ENCODE results near the gene ABCG4.

The ABCG4 gene

DNA sequence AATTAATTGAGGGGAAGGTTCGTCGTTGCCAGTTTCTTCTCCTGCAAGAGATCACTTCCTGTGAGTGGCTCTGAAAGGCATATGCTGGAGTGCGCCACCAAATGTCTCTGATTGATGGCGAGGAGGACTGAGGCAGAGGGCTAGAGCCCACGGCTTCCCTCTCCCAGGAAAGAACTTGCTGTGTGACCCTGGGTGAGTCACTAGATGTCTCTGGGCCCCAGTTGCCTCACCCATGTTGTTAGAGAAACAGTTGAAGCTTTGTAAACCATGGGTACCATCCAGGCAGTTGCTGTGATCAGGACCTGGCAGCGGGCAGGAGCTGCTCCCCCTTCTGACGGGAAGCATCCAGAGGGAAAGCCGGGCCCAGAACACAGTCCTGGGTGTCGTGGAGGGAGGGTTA, 3.2 kb downstream of the ABCG4 start:
- no peaks in the 10 kb centered on the region for H3K9me3 ChIP-seq (ENCODE audit: control insufficient read depth, insufficient read depth, low read length)
- no peak overlapping the region for H3K27ac ChIP-seq (ENCODE audit: low read depth, low read length)
- TF ChIP-seq EZH2phosphoT487 (IDR thresholded peaks at IDR 0.05; ENCODE audit: borderline replicate concordance, low read length) = no peak
- TF ChIP-seq, protein P1, sequence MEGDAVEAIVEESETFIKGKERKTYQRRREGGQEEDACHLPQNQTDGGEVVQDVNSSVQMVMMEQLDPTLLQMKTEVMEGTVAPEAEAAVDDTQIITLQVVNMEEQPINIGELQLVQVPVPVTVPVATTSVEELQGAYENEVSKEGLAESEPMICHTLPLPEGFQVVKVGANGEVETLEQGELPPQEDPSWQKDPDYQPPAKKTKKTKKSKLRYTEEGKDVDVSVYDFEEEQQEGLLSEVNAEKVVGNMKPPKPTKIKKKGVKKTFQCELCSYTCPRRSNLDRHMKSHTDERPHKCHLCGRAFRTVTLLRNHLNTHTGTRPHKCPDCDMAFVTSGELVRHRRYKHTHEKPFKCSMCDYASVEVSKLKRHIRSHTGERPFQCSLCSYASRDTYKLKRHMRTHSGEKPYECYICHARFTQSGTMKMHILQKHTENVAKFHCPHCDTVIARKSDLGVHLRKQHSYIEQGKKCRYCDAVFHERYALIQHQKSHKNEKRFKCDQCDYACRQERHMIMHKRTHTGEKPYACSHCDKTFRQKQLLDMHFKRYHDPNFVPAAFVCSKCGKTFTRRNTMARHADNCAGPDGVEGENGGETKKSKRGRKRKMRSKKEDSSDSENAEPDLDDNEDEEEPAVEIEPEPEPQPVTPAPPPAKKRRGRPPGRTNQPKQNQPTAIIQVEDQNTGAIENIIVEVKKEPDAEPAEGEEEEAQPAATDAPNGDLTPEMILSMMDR (IDR thresholded peaks at IDR 0.05; ENCODE audit: low read depth, low read length, poor library complexity, severe bottlenecking) = no peak
- H3K27me3 ChIP-seq (ENCODE audit: control insufficient read depth, low read length) = peaks cover 94% of the 10 kb centered on the region
- peaks cover 13% of the 10 kb centered on the region for H3K4me1 ChIP-seq (ENCODE audit: control insufficient read depth, low read length)
- H3K4me3 ChIP-seq (ENCODE audit: low read length) = no peak overlapping the region
- H3F3A ChIP-seq (ENCODE audit: control insufficient read depth, insufficient read depth) = no peaks in the 10 kb centered on the region
- no peaks in the 10 kb centered on the region for H3K36me3 ChIP-seq (ENCODE audit: control insufficient read depth, low read length)
- no peaks in the 10 kb centered on the region for H3K79me2 ChIP-seq (ENCODE audit: control insufficient read depth, low read length)
- H4K20me1 ChIP-seq (ENCODE audit: control insufficient read depth, insufficient read depth, low read depth, low read length) = no peaks in the 10 kb centered on the region
- no peaks in the 10 kb centered on the region for H3K9me2 ChIP-seq (replicated peaks; ENCODE audit: control insufficient read depth, low read length)
- H3K4me2 ChIP-seq (ENCODE audit: low read length) = no peak overlapping the region

DNA sequence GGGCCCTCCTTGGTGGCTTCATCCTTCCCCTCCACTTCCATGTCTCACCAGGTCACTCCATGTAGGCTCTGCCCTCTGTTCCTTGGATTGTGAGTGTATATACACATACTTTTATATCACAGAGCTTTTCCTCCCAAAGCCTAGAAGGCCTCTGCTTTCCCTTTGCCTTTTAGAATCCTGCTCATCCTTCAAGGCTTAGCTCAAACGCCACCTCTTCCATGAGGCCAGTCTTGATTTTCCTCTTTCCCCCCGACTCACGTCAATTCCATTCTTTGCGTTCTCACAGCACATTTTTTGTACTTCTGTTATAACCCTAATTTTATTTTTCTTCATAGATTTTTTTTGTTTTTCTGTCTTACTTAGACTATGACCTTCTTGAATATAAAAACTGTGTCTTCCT, 3.8 kb downstream of the ABCG4 start:
- peaks cover 13% of the 10 kb centered on the region for H3K4me1 ChIP-seq (ENCODE audit: control insufficient read depth, low read length)
- no peak overlapping the region for H3K4me3 ChIP-seq (ENCODE audit: low read length)
- H3K27me3 ChIP-seq (ENCODE audit: control insufficient read depth, low read length) = peaks cover 93% of the 10 kb centered on the region
- no peaks in the 10 kb centered on the region for H3K36me3 ChIP-seq (ENCODE audit: control insufficient read depth, low read length)
- H4K20me1 ChIP-seq (ENCODE audit: control insufficient read depth, insufficient read depth, low read depth, low read length) = no peaks in the 10 kb centered on the region
- no peaks in the 10 kb centered on the region for H3K9me2 ChIP-seq (replicated peaks; ENCODE audit: control insufficient read depth, low read length)
- no peak for TF ChIP-seq EZH2phosphoT487 (IDR thresholded peaks at IDR 0.05; ENCODE audit: borderline replicate concordance, low read length)
- TF ChIP-seq, protein P1 (IDR thresholded peaks at IDR 0.05; ENCODE audit: low read depth, low read length, poor library complexity, severe bottlenecking) = no peak
- no peaks in the 10 kb centered on the region for H3K9me3 ChIP-seq (ENCODE audit: control insufficient read depth, insufficient read depth, low read length)
- H3F3A ChIP-seq (ENCODE audit: control insufficient read depth, insufficient read depth) = no peaks in the 10 kb centered on the region
- H3K27ac ChIP-seq (ENCODE audit: low read depth, low read length) = no peak overlapping the region
- no peak overlapping the region for H3K4me2 ChIP-seq (ENCODE audit: low read length)
- no peaks in the 10 kb centered on the region for H3K79me2 ChIP-seq (ENCODE audit: control insufficient read depth, low read length)

DNA sequence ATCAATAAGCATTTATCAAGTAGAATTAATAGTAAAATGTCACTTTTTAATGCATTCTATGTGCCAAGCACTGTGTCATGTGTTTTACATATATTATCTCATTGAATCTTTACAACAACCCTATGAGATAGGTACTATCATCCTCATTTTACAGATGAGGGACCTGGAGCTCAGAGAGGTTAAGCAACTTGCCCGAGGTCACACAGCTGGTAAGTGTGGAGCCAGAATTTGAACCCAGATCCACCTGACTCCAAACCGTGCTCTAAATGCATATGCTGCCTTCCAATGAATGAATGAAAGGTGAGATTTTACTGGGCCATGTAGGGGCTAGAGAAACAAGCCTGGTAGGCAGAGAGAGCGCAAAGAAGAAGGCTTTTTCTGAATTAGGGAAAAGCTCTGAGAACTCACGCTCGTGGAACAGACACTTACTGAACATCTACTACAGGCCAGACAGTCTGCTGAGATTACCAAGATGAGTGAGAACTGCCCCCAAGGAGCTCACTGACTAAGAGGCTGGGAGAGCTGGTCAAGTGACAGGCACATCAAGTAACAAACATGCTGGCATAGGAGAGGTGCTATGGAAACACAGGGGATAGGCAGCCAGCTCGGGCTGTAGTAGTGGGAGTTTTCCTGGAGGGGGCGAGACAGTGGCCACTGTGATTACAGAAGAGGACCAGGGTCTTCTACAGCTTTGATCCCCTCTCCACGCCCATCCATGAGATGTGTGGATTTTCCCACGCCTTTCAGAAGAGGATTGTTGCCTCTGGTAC, 4.4 kb downstream of the ABCG4 start:
- TF ChIP-seq EZH2phosphoT487 (IDR thresholded peaks at IDR 0.05; ENCODE audit: borderline replicate concordance, low read length) = no peak
- TF ChIP-seq, protein P1 (IDR thresholded peaks at IDR 0.05; ENCODE audit: low read depth, low read length, poor library complexity, severe bottlenecking) = peak; percentile 17
- H3K27ac ChIP-seq (ENCODE audit: low read depth, low read length) = no peak overlapping the region
- no peak overlapping the region for H3K4me3 ChIP-seq (ENCODE audit: low read length)
- H3K4me2 ChIP-seq (ENCODE audit: low read length) = no peak overlapping the region
- H3K27me3 ChIP-seq (ENCODE audit: control insufficient read depth, low read length) = peaks cover 87% of the 10 kb centered on the region
- no peaks in the 10 kb centered on the region for H3K9me3 ChIP-seq (ENCODE audit: control insufficient read depth, insufficient read depth, low read length)
- no peaks in the 10 kb centered on the region for H3F3A ChIP-seq (ENCODE audit: control insufficient read depth, insufficient read depth)
- peaks cover 12% of the 10 kb centered on the region for H3K4me1 ChIP-seq (ENCODE audit: control insufficient read depth, low read length)
- no peaks in the 10 kb centered on the region for H4K20me1 ChIP-seq (ENCODE audit: control insufficient read depth, insufficient read depth, low read depth, low read length)
- H3K36me3 ChIP-seq (ENCODE audit: control insufficient read depth, low read length) = no peaks in the 10 kb centered on the region
- no peaks in the 10 kb centered on the region for H3K9me2 ChIP-seq (replicated peaks; ENCODE audit: control insufficient read depth, low read length)
- H3K79me2 ChIP-seq (ENCODE audit: control insufficient read depth, low read length) = no peaks in the 10 kb centered on the region

Data from DOHH2 (cell line).